SKM-1 treated with dmso at 0.1 percent for 144 hours (cell line): ENCODE results near the gene TRIML2.
"Not testable (repeated sequence)": the region's sequence is repeated elsewhere in the genome, so short reads cannot be mapped to it uniquely, and the experiment has no call there.

Source experiments
- DNase-seq: peaks from one replicate; lab custom pipeline; 2025; ENCODE audit not compliant: unreplicated experiment; lab: John Stamatoyannopoulos, UW

TRIML2 gene

DNA sequence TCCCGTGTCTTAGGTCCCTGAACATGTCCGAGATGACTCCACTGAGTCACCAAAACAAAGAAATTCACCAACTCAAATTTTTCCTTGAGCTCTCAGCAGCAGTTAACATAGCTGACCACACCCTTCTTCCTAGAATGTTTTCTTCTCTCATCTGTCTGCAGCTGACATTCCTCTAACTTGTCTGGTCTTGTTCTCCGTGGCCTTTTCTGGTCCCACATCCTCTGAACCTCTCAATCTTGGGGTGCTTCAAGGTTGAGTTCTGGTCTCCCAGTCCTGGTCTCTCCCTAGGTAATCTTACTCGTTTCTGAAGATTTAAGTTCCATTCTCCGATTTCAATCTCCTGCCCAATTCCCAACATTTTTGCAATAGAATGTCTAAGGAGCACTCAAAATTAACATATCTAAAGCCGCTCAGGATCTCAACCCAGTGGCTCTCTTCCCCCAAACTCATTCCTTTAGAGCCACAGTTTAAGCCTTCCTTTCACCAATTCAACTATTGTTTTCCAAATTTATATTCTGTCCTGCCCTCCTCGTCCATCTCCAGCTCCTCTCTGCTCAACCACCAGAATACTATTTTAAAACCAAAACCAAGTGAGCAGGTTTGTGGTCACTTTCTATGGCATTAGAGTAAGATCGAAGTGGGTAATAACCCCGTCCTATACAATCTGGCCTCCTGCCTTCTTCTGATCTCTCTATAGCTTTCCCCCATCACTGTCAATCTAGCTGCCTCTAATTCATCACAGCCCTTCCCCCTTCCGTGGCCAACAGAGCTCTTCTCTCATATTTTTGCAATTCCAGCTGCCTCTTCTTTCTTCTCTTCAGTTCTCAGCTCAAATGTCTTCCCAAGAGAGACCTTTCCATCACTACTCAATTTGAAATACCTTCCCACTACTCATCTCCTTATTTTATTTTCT lies 1.2 kb downstream of the TRIML2 start:
- no peak for DNase-seq

DNA sequence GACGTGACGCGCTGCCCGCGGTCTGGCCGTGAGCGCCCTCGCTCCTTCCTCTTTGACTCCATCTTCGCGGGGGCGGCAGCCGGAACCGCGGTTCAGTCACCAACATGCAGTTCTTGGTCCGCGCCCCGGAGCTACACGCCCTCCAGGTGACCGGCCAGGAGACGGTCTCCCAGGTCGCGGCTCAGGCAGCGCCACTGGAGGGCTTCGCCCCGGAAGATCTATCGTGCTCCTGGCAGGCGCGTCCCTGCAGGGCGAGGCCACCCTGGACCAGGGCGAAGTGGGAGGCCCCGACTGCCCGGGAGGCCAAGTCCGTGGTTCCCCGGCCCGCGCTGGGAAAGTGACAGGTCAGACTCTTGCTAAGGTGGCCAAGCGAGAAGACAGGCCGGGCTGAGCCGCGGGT lies 2.9 kb downstream of the TRIML2 start:
- no peak for DNase-seq

DNA sequence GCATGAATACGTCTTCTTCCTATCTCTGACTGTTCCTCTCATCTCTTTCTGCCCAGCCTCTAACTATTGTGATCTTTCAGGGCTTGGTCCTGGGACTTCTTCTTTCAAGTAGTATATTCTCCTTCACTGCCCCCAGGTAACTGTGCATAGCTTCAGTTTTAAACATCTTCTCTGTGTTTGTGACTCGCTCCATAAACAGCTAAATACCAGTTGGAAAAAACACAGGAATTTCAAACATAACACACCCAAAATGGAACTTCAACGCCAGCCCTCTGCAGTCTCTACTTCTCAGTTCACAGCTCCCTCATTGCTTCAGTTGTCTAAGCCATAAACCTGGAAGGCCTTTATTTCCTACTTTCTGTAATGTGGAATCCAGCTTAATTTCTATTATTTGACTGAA lies 16.6 kb downstream of the TRIML2 start:
- no peak for DNase-seq

DNA sequence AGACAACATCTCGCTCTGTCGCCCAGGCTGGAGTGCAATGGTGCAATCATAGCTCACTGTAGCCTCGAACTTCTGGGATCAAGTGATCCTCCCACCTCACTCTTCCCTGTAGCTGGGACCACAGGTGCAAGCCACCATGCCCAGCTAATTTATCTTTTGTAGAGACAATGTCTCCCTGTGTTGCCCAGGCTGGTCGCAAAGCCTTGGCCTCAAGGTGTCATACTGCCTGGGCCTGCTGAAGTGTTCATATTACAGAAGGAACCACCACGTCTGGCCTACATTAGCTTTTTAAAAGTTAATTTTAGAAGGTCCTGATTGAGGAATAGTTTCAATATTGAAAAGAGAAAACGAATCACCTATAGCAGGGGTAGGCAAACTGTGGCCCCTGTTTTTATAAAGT lies 22.5 kb downstream of the TRIML2 start:
- DNase-seq: no peak

DNA sequence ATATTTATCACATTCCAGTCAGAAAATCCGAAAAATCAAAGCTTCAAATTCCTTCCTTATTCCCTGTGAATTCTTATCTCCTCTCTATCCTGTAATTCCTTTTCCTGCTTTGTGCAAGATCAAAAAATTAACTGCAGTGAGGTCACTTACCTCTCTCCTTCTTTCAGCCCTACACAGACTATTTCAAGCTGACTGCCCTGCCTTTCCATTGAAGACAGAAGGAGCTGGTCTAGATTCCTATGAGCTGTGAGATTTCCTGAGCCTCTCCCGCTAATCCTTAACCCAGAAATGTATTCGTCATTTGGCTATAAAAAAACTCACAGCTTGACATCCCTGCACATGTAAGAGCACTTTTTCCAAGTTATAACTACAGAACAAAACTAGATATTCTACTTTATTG lies 26.6 kb downstream of the TRIML2 start:
- DNase-seq: no peak

DNA sequence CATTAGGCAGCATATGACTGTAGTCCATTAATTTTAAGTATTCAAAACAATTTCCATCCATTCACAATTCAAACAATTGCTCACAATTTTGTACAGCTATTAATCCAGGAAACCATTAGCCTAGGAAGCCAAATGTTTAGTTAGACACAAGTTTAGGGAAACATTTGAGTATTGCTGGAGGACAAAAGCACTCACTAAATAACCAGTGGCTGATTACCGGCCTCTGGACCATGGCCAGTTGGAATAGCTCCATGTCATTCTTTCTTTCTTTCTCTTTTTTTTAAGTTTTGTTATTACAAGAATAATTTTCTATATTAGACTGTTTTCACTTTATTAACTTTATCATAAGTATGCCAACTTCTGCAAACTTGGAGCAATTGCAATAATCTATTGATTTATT lies 31.3 kb downstream of the TRIML2 start:
- DNase-seq: no peak

DNA sequence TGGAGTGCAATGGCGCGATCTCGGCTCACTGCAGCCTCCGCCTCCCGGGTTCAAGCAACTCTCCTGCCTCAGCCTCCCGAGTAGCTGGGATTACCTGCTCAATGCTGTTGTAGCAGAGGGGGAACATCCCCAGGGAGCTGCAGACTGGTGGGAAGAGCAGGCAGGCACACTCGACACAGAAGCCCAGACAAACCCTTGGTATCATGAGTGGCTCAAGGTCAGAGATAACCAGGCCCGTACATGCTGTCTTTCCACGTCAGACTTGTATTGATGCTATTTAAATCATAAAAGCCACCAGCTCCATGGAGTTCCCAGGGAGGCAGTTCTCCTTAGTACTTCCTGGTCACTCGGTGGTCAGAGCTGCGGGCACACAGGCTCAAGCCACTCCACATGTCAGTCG lies 33.2 kb downstream of the TRIML2 start:
- no peak for DNase-seq

DNA sequence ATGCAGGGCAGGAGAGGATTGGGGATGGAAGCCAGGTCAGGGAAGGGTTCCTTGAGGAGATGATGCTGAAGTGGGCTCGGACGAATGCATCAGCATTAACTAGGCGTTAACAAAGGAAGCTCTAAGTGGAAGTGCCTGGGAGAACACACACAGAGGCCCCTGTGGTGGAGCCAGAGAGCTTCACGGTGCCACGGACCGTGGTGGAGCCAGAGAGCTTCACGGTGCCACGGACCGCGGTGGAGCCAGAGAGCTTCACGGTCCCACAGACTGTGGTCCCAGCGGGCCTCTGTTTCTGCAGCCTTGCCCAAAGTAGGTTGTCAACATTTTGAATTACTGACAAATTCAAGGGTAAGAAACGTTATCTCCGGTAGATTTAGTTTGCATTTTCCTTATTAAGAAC lies 48.3 kb downstream of the TRIML2 start:
- DNase-seq: no peak

DNA sequence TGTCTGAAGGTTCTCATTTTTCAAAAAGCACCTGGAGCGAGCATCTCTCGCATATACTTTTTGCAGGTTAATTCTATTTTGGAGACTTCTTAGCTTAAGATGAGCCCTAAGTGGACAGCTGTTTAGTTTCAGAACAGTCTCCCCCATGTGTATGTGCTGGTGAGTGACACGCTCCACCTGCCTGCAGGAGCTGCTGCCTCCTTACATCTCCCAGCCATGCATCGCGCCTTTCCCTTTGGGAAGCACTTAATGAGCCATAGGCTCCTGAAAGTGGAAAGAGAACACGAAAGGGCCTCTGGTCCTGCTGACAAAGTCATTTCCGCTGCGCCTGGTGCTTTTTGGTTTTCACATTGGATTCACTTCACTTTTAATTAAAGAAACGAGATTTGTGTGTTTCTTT lies 56.1 kb downstream of the TRIML2 start:
- DNase-seq: no peak

DNA sequence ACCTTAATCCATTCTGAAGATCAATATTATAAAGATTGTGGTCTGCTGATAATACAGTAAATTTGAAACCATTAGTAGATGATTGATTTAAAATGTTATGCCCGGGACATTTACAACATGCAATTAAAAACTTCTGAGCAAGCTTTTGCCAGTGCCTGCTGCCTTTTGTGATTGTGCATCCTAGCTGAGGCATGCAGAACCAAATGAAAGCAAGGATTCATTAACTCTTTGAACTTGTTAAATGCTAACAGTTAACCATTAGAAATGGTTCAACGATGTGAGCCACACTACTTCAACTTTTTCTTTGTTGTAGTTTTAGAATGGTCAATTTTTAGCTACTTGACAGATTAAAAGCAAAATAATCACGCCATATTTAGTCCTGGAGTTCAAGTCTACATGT lies 62.7 kb downstream of the TRIML2 start:
- DNase-seq: no peak

DNA sequence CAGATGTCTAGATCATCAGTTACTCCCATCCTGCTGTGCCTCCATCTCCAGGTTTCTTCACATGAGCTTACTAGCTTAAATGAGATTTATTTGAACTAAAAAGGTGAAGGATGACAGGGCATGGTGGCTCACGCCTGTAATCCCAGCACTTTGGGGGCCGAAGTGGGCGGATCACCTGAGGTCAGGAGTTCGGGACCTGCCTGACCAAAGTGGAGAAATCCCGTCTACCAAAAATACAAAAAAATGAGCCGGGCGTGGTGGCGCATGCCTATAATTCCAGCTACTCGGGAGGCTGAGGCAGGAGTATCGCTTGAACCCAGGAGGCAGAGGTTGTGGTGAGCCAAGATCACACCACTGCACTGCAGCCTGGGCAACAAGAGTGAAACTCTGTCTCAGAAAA lies 63.9 kb downstream of the TRIML2 start:
- DNase-seq: not testable (repeated sequence)

DNA sequence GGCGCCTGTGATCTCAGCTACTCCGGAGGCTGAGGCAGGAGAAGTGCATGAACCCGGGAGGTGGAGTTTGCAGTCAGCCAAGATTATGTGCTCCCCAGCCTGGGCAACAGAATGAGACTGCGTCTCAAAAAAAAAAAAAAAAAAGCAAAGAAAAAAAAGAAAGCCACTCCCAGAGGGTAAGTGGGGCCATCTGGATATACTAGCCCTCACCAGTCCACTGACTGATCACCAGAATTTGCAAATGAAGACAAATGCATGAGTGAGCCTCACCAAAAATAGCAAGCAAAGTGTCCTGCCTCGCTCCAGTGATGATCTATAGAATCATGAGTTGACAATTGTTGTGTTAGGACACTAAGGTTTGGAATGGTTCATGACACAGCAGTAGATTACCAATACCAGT lies 66.2 kb downstream of the TRIML2 start:
- DNase-seq: no peak

DNA sequence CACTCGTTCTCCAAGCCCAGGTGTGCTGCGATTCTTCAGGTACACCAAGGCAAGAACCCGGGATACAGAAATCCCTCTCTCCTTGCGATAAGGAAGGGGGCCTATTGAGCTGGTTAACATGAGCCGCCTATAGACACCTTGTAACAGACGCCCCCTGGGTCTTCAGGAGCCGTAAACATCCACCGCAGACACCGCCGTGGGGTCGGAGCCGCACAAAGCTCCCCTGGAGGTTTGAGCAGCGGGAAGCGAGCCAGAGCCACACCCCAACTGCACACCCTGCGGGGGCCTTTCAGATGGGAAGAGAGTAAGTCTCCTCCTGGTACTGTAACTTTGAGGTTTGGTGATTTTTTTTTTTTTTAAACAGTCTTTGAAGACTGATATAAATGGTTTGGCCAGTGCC lies 67.2 kb downstream of the TRIML2 start:
- DNase-seq: no peak

DNA sequence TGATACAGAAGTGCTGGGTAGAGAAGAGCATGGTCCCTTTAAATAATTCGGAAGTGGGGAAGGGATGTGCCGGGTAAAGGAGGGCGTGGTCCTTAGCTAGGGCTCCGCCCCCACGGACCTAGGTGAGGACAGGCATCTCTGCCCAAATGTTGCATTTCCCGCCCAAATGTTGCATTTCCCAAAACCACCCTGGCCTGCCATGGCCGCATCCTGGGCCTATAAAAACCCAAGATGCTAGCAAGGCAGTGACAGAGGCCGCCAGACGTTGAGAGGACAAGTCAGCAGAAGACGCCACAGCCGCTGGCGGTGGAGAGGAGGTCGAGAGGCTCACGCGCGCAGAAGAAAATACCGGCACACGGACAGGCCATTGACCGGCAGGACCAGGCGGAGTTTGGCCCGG lies 67.7 kb downstream of the TRIML2 start:
- no peak for DNase-seq
